GM19023 (cell line): ENCODE results near the gene CMTM1.
A peak's percentile ranks its signal among the peaks of the same experiment; 100 is the strongest.

Experiments
- ATAC-seq: cut with Tn5 transposase; IDR thresholded peaks from one replicate; pipeline ENCODE4 v1.9.1; 2021; ENCODE audit warnings: mild to moderate bottlenecking, moderate library complexity; ENCODE audit not compliant: unreplicated experiment

CMTM1 gene

GRCh38 chr16:66566051-66566901 lies at the start of gene CMTM1:
TSS of gene CMTM1 (plus strand) at chr16:66566439. CDS start at chr16:66566514, 75 bp downstream.
- no peak for ATAC-seq

- no peak for ATAC-seq
Observed at GRCh38 chr16:66516509-66516807, 49.8 kb upstream of the CMTM1 start.

- ATAC-seq, result peak; percentile 98
Observed at GRCh38 chr16:66516808-66517585, 49.2 kb upstream of the CMTM1 start.

GRCh38 chr16:66517586-66518263 lies 48.5 kb upstream of the CMTM1 start:
- ATAC-seq, result no peak

GRCh38 chr16:66519482-66520373 lies 46.5 kb upstream of the CMTM1 start:
- no peak for ATAC-seq

- no peak for ATAC-seq
Observed at GRCh38 chr16:66520406-66521170, 45.7 kb upstream of the CMTM1 start.

GRCh38 chr16:66521252-66521713 lies 45.0 kb upstream of the CMTM1 start:
- no peak for ATAC-seq

GRCh38 chr16:66521951-66522771 lies 44.1 kb upstream of the CMTM1 start:
- ATAC-seq, result peak; percentile 50

GRCh38 chr16:66522816-66523590 lies 43.2 kb upstream of the CMTM1 start:
- no peak for ATAC-seq

GRCh38 chr16:66523861-66524354 lies 42.3 kb upstream of the CMTM1 start:
- ATAC-seq, result no peak

- ATAC-seq, result peak; percentile 61
Observed at GRCh38 chr16:66524601-66525164, 41.6 kb upstream of the CMTM1 start.

- no peak for ATAC-seq
Observed at GRCh38 chr16:66525396-66526180, 40.7 kb upstream of the CMTM1 start.

- no peak for ATAC-seq
Observed at GRCh38 chr16:66528294-66528693, 37.9 kb upstream of the CMTM1 start.

- no peak for ATAC-seq
Observed at GRCh38 chr16:66529475-66529874, 36.8 kb upstream of the CMTM1 start.

- no peak for ATAC-seq
Observed at GRCh38 chr16:66534376-66534799, 31.9 kb upstream of the CMTM1 start.

- no peak for ATAC-seq
Observed at GRCh38 chr16:66536525-66536924, 29.7 kb upstream of the CMTM1 start.

GRCh38 chr16:66537236-66537635 lies 29.0 kb upstream of the CMTM1 start:
- no peak for ATAC-seq
